HG02852 (cell line): ENCODE data around the gene RSAD2.
A peak's percentile ranks its signal among the peaks of the same experiment; 100 is the strongest.

Experiments used
- ATAC-seq: cut with Tn5 transposase; IDR thresholded peaks from one replicate; pipeline ENCODE4 v1.9.1; 2021; ENCODE audit warnings: mild to moderate bottlenecking, moderate library complexity; ENCODE audit not compliant: unreplicated experiment

The RSAD2 gene

GRCh38 chr2:6864231-6864754, 13.3 kb upstream of the RSAD2 start:
- no peak for ATAC-seq

- ATAC-seq: peak; percentile 23
Measured at GRCh38 chr2:6864923-6865345, 12.6 kb upstream of the RSAD2 start.

DNA sequence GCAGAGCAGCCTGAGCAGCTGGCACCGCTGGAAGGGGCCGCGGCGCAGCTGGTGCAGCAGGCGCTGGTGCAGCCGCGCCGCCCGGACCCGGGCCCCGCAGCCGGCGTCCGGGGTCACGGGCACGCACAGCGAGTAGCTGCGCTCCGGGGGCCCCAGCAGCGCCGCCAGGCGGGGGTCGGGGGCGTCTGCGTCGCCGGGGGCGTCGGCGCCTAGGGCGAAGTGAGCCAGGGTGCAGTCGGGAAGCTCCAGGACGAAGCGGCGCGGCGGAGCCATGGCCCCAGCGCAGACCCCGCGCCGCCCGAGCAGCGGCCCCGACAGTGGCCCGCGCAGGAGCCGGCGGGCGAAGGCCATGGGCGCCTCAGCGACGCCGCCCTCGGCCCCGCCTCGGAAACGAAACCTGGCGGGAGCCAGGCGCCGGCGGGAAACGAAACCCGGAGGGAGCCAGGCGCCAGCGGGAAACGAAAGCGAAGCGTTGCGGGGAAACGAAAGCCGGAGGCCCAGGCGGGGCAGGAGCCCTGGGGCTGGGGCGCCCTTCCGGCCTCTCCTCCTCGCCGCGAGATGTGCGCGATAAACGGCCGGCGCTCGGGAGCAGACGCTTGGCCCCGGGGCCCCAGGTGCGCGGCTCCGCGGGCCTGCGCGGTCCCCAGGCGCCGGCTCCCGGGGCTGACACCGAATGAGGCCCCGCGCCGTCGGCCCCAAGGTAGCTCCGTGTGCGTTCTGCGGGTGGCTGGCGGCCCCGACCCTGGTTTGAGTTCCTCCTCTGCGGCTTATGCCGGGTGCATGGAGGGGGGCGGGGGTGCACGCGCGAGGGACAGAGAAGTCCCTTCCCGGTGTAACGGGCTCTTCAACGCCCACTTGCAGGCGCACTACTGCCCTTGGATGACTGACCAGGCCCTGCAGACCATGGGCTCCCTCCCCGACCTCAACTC, 12.0 kb upstream of the RSAD2 start, which contains the start of gene CMPK2:
CMPK2 (minus strand) TSS at position 562 of the 929 bp plus-strand sequence; CDS start at position 351, 211 bp downstream.
- peak; percentile 79 for ATAC-seq

DNA sequence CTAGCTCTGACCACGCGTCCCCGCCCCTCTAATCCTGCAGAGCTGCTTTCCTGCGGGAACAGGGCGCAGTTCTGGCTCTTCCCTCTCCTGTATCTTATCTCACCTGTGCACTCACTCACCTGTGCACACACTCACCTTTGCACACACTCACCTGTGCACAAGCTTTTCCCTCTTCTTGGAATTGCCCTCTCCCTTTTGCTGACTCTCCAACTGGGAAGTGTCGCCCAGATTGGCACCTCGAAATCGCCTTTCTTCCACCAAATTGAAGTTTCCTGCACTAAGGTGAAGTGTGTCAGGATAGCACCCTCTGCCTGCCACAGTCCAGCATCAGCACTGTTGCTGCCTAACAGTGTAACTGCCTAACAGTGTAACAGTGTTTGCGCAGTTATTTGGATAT, 11.3 kb upstream of the RSAD2 start:
- ATAC-seq: peak; percentile 34

DNA sequence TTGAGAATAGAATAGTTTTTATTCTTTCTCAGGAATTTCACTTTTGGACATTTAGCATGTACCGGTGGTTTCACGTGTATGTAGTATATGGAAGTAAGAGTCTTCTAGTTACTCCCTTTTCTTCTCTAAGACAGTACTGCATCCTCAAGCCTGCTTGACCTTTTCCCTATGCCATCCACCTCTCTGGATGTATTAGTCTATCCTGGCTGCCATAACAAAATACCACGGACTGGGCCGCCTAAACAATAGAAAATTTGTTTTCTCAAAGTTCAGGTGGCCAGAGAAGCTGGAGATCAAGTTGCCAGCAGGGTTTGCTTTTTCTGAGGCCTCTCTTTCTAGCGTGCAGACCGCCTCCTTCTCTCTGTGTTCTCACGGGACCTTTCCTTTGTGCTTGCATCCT, 10.6 kb upstream of the RSAD2 start:
- no peak for ATAC-seq

DNA sequence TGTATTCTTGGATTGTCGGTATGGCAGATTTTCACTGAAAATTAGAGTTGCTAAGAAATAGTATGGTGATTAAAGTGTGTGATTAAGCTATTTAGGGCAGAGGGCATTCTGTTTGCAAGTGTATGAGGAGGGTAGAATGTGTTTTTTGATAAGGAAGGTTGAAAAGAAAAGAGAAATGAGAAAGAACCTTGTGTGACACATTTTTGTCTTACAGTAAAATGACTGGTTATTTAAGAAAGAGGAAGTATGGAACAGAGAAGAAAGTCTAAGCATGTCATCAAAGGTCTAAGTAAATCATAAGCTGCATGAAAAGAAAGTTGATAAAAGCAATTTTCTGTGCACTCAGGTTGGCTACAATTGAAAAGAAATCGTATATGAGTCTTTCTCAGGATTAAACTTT, 5.2 kb upstream of the RSAD2 start:
- peak; percentile 78 for ATAC-seq

DNA sequence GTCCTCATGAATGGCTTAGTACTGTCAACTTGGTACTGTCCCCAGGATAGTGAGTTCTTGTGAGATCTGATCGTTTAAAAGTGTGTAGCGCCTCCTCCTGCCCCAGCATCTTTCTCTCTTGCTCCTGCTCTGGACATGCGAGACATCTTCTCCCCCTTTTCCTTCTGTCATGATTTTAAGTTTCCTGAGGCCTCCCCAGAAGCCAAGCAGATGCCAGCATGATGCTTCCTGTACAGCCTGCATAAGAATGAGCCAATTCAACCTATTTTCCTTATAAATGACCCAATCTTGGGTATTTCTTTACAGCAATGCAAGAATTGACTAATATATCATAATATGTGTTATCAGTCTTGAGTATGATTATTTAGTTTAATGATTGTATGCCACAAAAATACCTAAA, 3.5 kb upstream of the RSAD2 start:
- ATAC-seq: no peak

DNA sequence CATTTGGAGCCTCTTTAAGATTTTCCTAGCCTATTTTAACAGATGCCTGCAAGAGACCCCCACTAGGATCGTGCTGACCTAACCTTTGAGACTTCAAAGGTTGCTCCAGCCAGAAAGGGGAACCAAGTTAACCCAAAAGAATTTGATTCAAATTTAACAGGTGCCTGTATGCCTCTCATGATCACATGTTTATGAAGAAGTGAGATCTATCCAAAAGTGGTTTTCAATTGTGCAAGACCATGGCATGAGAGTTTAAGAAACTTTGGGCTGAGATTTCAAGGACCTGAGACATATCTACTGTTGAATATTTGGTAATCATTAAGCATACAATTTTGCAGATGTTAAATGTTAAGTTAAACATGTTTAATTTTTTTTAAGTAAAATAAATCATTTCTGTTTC, 1.3 kb upstream of the RSAD2 start:
- ATAC-seq: no peak

GRCh38 chr2:6878549-6878948, 972 bp downstream of the RSAD2 start:
- ATAC-seq: no peak

DNA sequence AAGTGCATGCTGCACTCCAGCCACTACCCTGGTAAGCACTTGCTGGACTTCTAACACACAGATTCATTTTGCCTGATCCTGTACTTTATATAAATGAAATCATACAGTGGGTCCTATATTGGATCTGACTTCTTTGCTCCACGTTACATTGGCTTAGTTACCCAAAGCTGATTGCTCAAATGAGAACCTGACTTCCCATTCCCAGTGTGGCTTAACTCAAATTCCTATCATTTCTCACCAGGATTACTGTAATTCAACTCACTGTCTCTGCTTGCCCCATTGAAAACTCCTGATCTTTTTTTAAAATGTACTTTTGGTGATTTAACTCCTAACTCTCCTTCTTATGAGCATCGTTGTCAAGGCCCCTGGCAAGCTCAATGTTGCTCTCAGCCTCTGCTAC, 1.4 kb downstream of the RSAD2 start:
- ATAC-seq: no peak

- no peak for ATAC-seq
Measured at GRCh38 chr2:6880200-6880733, 2.7 kb downstream of the RSAD2 start.

GRCh38 chr2:6881046-6881445, 3.5 kb downstream of the RSAD2 start:
- ATAC-seq: no peak

DNA sequence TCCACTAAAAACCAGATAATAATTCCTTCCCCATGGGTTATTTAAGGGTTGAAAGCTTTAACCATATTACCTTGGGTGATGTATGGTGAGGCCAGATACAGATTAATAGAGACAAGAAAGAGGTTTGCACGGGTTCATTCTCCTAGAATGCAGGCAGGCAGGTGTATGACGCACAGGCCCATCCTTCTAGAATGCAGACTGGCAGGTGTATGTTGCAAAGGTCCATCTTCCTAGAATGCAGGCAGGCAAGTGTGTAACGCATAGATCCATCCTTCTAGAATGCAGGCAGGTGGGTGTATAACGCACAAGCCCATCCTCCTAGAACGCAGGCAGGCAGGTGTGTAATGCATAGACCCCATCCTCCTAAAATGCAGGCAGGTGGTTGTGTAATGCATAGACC, 3.9 kb downstream of the RSAD2 start:
- ATAC-seq: no peak

DNA sequence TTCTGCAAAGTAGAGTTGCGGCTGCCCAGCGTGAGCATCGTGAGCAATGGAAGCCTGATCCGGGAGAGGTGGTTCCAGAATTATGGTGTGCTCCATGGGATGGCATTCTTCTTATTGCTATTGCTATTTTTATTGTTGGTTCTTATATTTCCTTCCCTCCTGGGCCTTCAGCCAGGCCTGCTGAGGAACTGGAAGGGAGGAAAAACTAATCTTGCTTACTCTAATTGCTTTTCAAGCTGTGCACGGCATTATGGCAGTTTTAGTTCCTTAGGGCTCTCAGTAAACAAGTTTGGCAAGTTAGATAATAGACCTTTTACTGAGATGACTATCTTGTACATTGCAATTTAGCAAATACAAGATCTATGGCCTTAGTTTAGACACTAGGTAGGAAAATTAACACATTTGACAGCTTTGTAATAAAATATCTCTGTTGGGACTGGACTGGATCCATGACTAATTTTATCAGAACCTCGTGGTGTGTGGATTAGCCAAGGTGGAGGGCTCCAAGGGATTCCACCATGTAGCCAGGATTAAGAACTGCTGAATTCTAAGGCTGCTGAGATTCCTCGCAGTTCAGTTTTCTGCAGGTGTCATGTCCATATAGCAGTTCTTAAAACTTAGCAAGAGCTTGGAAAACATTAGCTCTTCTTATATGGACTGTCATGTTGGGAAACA, 6.0 kb downstream of the RSAD2 start:
- ATAC-seq: no peak

DNA sequence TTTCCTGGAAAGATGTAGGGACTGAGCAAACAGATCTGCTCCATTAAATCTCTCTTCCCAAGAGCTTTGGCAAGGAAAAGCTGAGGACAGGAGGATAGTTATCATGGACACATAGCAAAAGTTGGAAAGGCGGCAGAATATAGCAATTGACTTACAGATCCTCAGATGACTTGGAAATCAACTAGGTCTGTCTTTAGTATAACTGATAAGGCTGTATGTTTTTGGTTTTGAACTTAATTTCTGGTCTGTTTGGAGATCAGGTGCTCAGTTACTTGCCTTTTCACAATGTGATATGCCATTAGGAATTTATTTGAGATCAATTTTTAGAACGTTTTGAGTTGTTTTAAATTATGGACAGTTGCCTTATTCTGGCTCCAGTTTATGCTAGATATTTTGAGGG, 8.0 kb downstream of the RSAD2 start:
- ATAC-seq: no peak

DNA sequence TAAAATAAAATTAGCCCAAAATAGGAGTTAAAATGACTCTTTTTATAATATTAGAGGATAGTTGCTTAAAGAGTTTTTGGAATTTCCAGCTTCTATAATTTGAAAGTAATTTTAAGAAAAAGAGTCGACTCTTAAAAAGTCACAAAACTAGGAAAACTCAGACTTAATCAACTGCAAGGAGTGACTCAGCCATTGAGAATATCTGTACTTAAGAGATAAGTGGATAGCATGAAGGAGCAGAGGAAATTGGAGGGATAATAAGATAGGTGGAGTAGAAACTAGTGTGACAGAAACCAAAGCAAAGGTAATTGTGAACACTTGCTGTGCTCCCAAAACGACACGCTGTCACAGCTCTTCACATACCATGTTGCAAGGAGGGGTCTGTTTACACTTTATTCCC, 8.4 kb downstream of the RSAD2 start:
- ATAC-seq: no peak

DNA sequence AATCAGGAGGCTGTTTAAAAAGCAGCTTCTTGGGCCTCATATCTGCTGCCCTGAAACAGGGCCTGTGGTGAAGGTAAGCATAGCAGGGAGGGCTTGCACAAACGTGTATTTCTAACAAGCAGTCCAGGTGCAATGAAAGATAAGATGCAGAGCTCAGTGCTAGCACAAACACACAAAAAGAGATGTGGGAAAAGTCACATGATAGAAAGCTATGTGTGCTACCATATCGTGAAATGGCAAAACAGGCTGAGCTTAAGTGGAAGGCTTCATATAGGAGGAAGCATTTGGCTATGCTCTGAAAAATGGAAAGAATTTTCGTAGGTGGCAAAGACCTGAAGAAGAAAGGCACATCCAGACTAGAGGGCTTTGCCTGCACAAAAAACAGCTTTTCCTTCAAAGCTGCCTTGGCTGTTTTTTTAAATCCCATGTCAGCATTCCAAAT, 10.2 kb downstream of the RSAD2 start:
- no peak for ATAC-seq

GRCh38 chr2:6888724-6889123, 11.1 kb downstream of the RSAD2 start:
- ATAC-seq: no peak

DNA sequence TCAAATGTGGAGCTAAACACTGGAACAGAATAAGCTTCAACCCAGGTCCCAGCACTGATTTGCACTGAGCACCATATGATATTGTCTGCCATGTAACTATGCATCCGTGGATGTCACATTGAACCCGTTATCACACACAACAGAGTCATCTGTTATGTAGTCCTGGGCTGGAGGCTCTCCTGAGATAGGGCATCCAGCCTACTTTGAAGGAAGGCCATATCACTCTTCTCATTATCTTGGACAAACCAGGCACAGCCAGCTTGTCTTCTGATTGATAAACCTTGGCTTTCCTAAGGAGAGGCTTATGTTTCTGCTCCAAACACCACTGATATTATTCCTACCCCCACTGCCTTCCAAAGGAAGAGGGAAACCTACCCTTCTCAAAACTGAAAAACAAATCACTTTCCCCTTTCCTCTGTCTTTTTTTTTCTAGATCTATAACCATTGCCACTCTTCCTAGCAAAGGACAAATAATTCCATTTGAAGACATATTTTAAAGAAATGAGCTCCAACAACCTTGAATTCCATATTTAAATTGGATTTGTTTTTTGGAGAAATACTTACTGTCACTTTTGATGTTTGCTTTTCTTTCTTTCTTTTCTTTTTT, 16.4 kb downstream of the RSAD2 start:
- ATAC-seq: no peak

DNA sequence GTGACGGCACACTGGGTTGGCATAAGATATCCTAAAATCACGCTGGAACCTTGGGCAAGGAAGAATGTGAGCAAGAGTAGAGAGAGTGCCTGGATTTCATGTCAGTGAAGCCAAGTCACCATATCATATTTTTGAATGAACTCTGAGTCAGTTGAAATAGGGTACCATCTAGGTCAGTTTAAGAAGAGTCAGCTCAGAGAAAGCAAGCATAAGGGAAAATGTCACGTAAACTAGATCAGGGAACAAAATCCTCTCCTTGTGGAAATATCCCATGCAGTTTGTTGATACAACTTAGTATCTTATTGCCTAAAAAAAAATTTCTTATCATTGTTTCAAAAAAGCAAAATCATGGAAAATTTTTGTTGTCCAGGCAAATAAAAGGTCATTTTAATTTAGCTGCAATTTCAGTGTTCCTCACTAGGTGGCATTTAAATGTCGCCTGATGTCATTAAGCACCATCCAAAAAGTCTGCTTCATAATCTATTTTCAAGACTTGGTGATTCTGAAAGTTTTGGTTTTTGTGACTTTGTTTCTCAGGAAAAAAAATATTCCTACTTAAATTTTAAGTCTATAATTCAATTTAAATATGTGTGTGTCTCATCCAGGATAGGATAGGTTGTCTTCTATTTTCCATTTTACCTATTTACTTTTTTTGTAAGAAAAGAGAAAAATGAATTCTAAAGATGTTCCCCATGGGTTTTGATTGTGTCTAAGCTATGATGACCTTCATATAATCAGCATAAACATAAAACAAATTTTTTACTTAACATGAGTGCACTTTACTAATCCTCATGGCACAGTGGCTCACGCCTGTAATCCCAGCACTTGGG, 19.6 kb downstream of the RSAD2 start:
- peak; percentile 51 for ATAC-seq
